H1 (cell line): ENCODE measurements around the gene EPHB6. TPM values are rescaled to one million over a fixed set of nuclear protein-coding genes. Genes with fewer than 3 reads are reported as not detected.

ENCODE experiments used
- CTCF ChIA-PET: fragments of 300-600 bp; sonication (Branson Sonifier 250); formaldehyde crosslinking; loops from one replicate; lab custom pipeline; 2021; ENCODE audit not compliant: partially characterized antibody; lab: Charles Lee
- POLR2A ChIA-PET: fragments of 300-600 bp; sonication (Branson Sonifier 250); formaldehyde crosslinking; loops from one replicate; lab custom pipeline; 2021; ENCODE audit warnings: inconsistent platforms; ENCODE audit not compliant: partially characterized antibody; lab: Charles Lee
- DNase-seq, 2 experiments: peaks; one replicate each; pipeline versions ENCODE4 v3.0.0 to v3.0.0-alpha.2; 2010 to 2022; ENCODE audit warnings: low spot score in 2 of 2, low read depth in 1 of 2, mixed read lengths in 1 of 2
- FAIRE-seq: peaks from 2 replicates; lab custom pipeline; 2011; peaks lifted over from hg19 to GRCh38; lab: Jason Lieb, UNC
- H2AFZ ChIP-seq: 2 replicates; pipeline ENCODE4 v1.8.1; 2012; ENCODE audit warnings: low read length, inconsistent platforms
- H2AK5ac ChIP-seq: 2 replicates; pipeline ENCODE4 v1.6.1; 2013; ENCODE audit warnings: low read depth, low read length
- H2BK120ac ChIP-seq: replicated peaks from 2 replicates; pipeline ENCODE3; 2013; ENCODE audit warnings: low read depth, low read length, inconsistent platforms
- H2BK12ac ChIP-seq: 2 replicates; pipeline ENCODE4 v1.6.1; 2013; ENCODE audit warnings: low read depth, low read length
- H2BK15ac ChIP-seq: 2 replicates; pipeline ENCODE4 v1.6.1; 2013; ENCODE audit warnings: low read length
- H2BK20ac ChIP-seq: 2 replicates; pipeline ENCODE4 v1.6.1; 2013; ENCODE audit warnings: low read length
- H2BK5ac ChIP-seq: 2 replicates; pipeline ENCODE4 v1.6.1; 2013; ENCODE audit warnings: low read depth, low read length
- H3K14ac ChIP-seq: 2 replicates; pipeline ENCODE4 v1.6.1; 2013; ENCODE audit warnings: inconsistent platforms; ENCODE audit not compliant: insufficient read length
- H3K18ac ChIP-seq: 2 replicates; pipeline ENCODE4 v1.6.1; 2013; ENCODE audit warnings: low read length; ENCODE audit errors: extremely low read depth
- H3K23ac ChIP-seq: 2 replicates; pipeline ENCODE4 v1.6.1; 2013; ENCODE audit warnings: inconsistent platforms; ENCODE audit not compliant: insufficient read length
- H3K23me2 ChIP-seq: 2 replicates; pipeline ENCODE4 v1.6.1; 2013; ENCODE audit warnings: low read depth, low read length
- H3K27ac ChIP-seq: 2 replicates; pipeline ENCODE4 v1.6.1; 2011; ENCODE audit warnings: low read depth, low read length, inconsistent platforms
- H3K27me3 ChIP-seq, 4 experiments: replicated peaks in 1 of 4; 1 replicate in 1 of 4; 2 replicates in 3 of 4; pipeline versions ENCODE4 v1.6.1 to v1.8.1; 2011 to 2013; ENCODE audit warnings: low read length in 3 of 4, mild to moderate bottlenecking in 3 of 4, inconsistent platforms in 2 of 4, mixed read lengths in 2 of 4, moderate library complexity in 1 of 4; ENCODE audit not compliant: control insufficient read depth in 3 of 4, insufficient read depth in 3 of 4; ENCODE audit errors: extremely low read depth in 1 of 4
- H3K36me3 ChIP-seq, 4 experiments: 2 replicates each; pipeline versions ENCODE4 v1.6.1 to v1.8.1; 2011 to 2013; ENCODE audit warnings: mild to moderate bottlenecking in 4 of 4, low read length in 3 of 4, moderate library complexity in 2 of 4, control low read depth in 1 of 4, inconsistent platforms in 1 of 4; ENCODE audit not compliant: insufficient read depth in 4 of 4, control insufficient read depth in 2 of 4
- H3K4ac ChIP-seq: replicated peaks from 2 replicates; pipeline ENCODE3; 2013; ENCODE audit warnings: low read length, low read depth, mixed read lengths, inconsistent platforms; ENCODE audit not compliant: insufficient read length
- H3K4me1 ChIP-seq, 4 experiments: replicated peaks in 1 of 4; 1 replicate in 1 of 4; 2 replicates in 3 of 4; pipeline versions ENCODE4 v1.6.1 to v1.8.1; 2011 to 2013; ENCODE audit warnings: low read length in 3 of 4, inconsistent platforms in 2 of 4, mixed read lengths in 1 of 4; ENCODE audit not compliant: insufficient read depth in 4 of 4, control insufficient read depth in 3 of 4
- H3K4me2 ChIP-seq, 2 experiments: 2 replicates each; pipeline versions ENCODE4 v1.6.1 to v1.8.1; 2011 to 2013; ENCODE audit warnings: low read depth in 2 of 2, low read length in 2 of 2, control low read depth in 1 of 2, inconsistent platforms in 1 of 2, mild to moderate bottlenecking in 1 of 2; ENCODE audit not compliant: insufficient read depth in 1 of 2
- H3K4me3 ChIP-seq, 4 experiments: fragments of 200-600, 300-600 bp in 1 of 4; sonication (generic), shearing (Covaris generic), sonication (Bioruptor Twin) in 1 of 4; 2 replicates each; pipeline versions ENCODE4 v1.5.1 to v1.8.1; 2011 to 2016; ENCODE audit warnings: low read length in 4 of 4, low read depth in 3 of 4, control low read depth in 2 of 4, inconsistent platforms in 2 of 4, mild to moderate bottlenecking in 2 of 4, mixed read lengths in 1 of 4, moderate library complexity in 1 of 4; ENCODE audit not compliant: insufficient read depth in 2 of 4; ENCODE audit errors: extremely low read depth in 1 of 4
- H3K56ac ChIP-seq: replicated peaks from 2 replicates; pipeline ENCODE3; 2013; ENCODE audit warnings: low read depth, mild to moderate bottlenecking, mixed read lengths, low read length, inconsistent platforms; ENCODE audit not compliant: insufficient read length
- H3K79me1 ChIP-seq: 2 replicates; pipeline ENCODE4 v1.6.1; 2013; ENCODE audit warnings: low read depth, low read length, control low read depth
- H3K79me2 ChIP-seq, 2 experiments: 2 replicates each; pipeline versions ENCODE4 v1.6.1 to v1.8.1; 2012 to 2013; ENCODE audit warnings: low read length in 2 of 2, mild to moderate bottlenecking in 2 of 2, inconsistent platforms in 1 of 2; ENCODE audit not compliant: insufficient read depth in 2 of 2, control insufficient read depth in 1 of 2
- H3K9ac ChIP-seq, 4 experiments: replicated peaks in 1 of 4; 1 replicate in 1 of 4; 2 replicates in 3 of 4; pipeline versions ENCODE4 v1.6.1 to v1.8.1; 2011 to 2013; ENCODE audit warnings: low read depth in 3 of 4, low read length in 3 of 4, control low read depth in 2 of 4, mild to moderate bottlenecking in 2 of 4, moderate library complexity in 2 of 4, inconsistent platforms in 1 of 4; ENCODE audit errors: extremely low read depth in 1 of 4
- H3K9me3 ChIP-seq, 2 experiments: 2 replicates each; pipeline versions ENCODE4 v1.6.1 to v1.8.1; 2012 to 2013; ENCODE audit warnings: mild to moderate bottlenecking in 2 of 2, moderate library complexity in 2 of 2, control low read depth in 1 of 2, inconsistent platforms in 1 of 2, low read depth in 1 of 2, low read length in 1 of 2, mixed read lengths in 1 of 2; ENCODE audit not compliant: insufficient read depth in 2 of 2
- H4K20me1 ChIP-seq, 2 experiments: replicated peaks in 1 of 2; 2 replicates each; pipeline versions ENCODE3 to v1.8.1; 2011 to 2013; ENCODE audit warnings: inconsistent platforms in 2 of 2, low read length in 2 of 2, mild to moderate bottlenecking in 1 of 2; ENCODE audit not compliant: insufficient read depth in 2 of 2, control insufficient read depth in 1 of 2
- H4K5ac ChIP-seq: 2 replicates; pipeline ENCODE4 v1.6.1; 2013; ENCODE audit warnings: low read length, low read depth, mixed read lengths, inconsistent platforms; ENCODE audit not compliant: insufficient read length
- H4K8ac ChIP-seq: 2 replicates; pipeline ENCODE4 v1.8.0; 2013; ENCODE audit warnings: mild to moderate bottlenecking, moderate library complexity, low read length, inconsistent platforms; ENCODE audit not compliant: insufficient read depth; ENCODE audit errors: extremely low read depth
- H4K91ac ChIP-seq: replicated peaks from 2 replicates; pipeline ENCODE3; 2013; ENCODE audit warnings: low read length, mixed read lengths, inconsistent platforms; ENCODE audit not compliant: insufficient read length
- CHD1 ChIP-seq: IDR thresholded peaks from 2 replicates; pipeline ENCODE4 v1.6.1; 2012; ENCODE audit warnings: low read depth, low read length, improper control_type of control experiment
- CHD2 ChIP-seq: IDR thresholded peaks from 2 replicates; pipeline ENCODE4 v1.6.1; 2012; ENCODE audit warnings: low read length, improper control_type of control experiment
- EP300 ChIP-seq, 2 experiments: IDR thresholded peaks; 1 replicate in 1 of 2; 2 replicates in 1 of 2; pipeline ENCODE4 v1.6.1; 2011 to 2012; ENCODE audit warnings: low read depth in 2 of 2, low read length in 2 of 2, mild to moderate bottlenecking in 2 of 2, borderline replicate concordance in 1 of 2, inconsistent platforms in 1 of 2, moderate library complexity in 1 of 2
- HDAC6 ChIP-seq: IDR thresholded peaks from one replicate; pipeline ENCODE4 v1.7.1; 2012; ENCODE audit warnings: low read depth, mild to moderate bottlenecking, inconsistent platforms, low read length, moderate library complexity
- KDM4A ChIP-seq: IDR thresholded peaks from one replicate; pipeline ENCODE4 v1.7.1; 2012; ENCODE audit warnings: low read depth, mild to moderate bottlenecking, moderate library complexity, low read length, inconsistent platforms; ENCODE audit not compliant: severe bottlenecking
- POLR2AphosphoS5 ChIP-seq: IDR thresholded peaks from 2 replicates; pipeline ENCODE4 v1.6.1; 2011; ENCODE audit warnings: low read depth, low read length
- RAD21 ChIP-seq, 2 experiments: IDR thresholded peaks in 1 of 2; conservative IDR thresholded peaks in 1 of 2; 2 replicates each; pipeline ENCODE4 v1.6.1; 2011; ENCODE audit warnings: low read depth in 2 of 2, low read length in 2 of 2, improper control_type of control experiment in 1 of 2, inconsistent platforms in 1 of 2, mild to moderate bottlenecking in 1 of 2, moderate library complexity in 1 of 2
- YY1 ChIP-seq: IDR thresholded peaks from 2 replicates; pipeline ENCODE4 v1.6.1; 2011; ENCODE audit warnings: low read depth, mild to moderate bottlenecking, low read length
- ZNF274 ChIP-seq: IDR thresholded peaks from 2 replicates; pipeline ENCODE4 v1.7.0; 2012; ENCODE audit warnings: low read length, borderline replicate concordance; ENCODE audit errors: extremely low read depth
- WGBS, 2 experiments: shearing (Covaris generic) in 1 of 2; methylation state at CpG; one replicate each; pipeline versions ENCODE4 v1.1.6 to v1.1.7; 2013 to 2015; ENCODE audit warnings: low lambda C conversion rate in 2 of 2, mixed read lengths in 2 of 2, inconsistent platforms in 1 of 2, low coverage in 1 of 2, missing lambda C conversion rate in 1 of 2; ENCODE audit not compliant: insufficient replicate concordance in 2 of 2, insufficient coverage in 1 of 2, insufficient read length in 1 of 2; ENCODE audit errors: extremely low coverage in 1 of 2, missing lambda C conversion rate in 1 of 2; 5-methylcytosine and 5-hydroxymethylcytosine counted together
- polyA plus RNA-seq, 7 experiments: library from polyadenylated mRNA; depleted of rRNA in 3 of 7; stranded (reverse) in 5 of 7; unstranded in 2 of 7; fragments of >200 nt in 5 of 7; fragments of 200-250 nt in 2 of 7; gene quantifications; 1 replicate in 5 of 7; 2 replicates in 1 of 7; 4 replicates in 1 of 7; pipeline versions ENCODE4 v1.2.1 to v1.2.3, GENCODE V29; 2011 to 2013; ENCODE audit warnings: missing spikeins in 2 of 7, mixed read lengths in 2 of 7
- total RNA-seq: library from RNA; stranded (reverse); fragmentation: NEBNext Ultra II Directional; extraction: Animal tissue kit (Norgen Biotek cat#: 25700); gene quantifications from 2 replicates; pipeline ENCODE4 v1.2.1, GENCODE V29; 2021

The EPHB6 gene
- total and polyA plus RNA-seq, 2 of the 8 experiments (the other 6 are each of a cell fraction or from before 2014, with no cell fraction given): 19.7 TPM

DNA sequence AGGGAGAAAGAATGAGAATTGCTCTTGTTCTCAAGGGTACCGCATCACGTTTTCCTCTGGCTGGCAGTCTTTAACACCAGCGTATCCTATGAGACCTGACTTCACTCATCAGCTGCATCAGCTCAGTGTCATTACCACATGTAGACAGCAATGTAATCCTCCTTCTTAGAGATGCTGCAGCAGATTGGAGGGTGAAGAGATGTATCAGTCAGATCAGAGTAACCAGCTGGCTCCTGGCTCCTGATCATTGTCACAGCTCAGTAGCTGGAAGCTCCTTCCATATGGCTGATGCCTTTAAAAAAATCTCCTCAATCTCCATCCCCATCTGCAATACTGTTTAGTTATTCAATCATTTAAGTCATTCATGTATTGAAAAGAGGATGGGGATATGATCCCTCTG is 39.7 kb upstream of the EPHB6 start:
- Histone ChIP-seq H3K4me2 (no peak overlapping the region), H3K79me2 (no peaks in the 10 kb centered on the region), H3K27me3 (no peaks in the 10 kb centered on the region), H3K18ac (no peak overlapping the region), H4K20me1 (no peaks in the 10 kb centered on the region), H3K27ac (no peak overlapping the region), H3K56ac (no peak overlapping the region), H2BK20ac (no peak overlapping the region), H3K4me1 (peaks cover 10 to 22% (median 17%) of the 10 kb centered on the region in 4 experiments), H3K14ac (no peak overlapping the region), H4K5ac (no peak overlapping the region), H2BK12ac (peak overlapping the region; percentile 55; the same call in 1 of the 2 replicates), H3K4me3 (no peak overlapping the region), H4K8ac (no peak overlapping the region), H3K36me3 (no peaks in the 10 kb centered on the region; a peak in 1 of 8 replicates), H2BK15ac (no peak overlapping the region), H3K23ac (no peak overlapping the region), H3K79me1 (no peaks in the 10 kb centered on the region), H2AK5ac (no peak overlapping the region), H3K9me3 (no peaks in the 10 kb centered on the region), H2BK5ac (no peak overlapping the region), H2AFZ (no peak overlapping the region), H3K23me2 (no peaks in the 10 kb centered on the region), H3K9ac (no peak overlapping the region), H2BK120ac (no peak overlapping the region), H3K4ac (no peak overlapping the region), H4K91ac (no peak overlapping the region)
- ChIA-PET POLR2A (interaction anchor here (0.7 kb wide), 1 partner anchor 26 kb away, joined by 3 read pairs; no protein-coding TSS in a partner anchor), CTCF (interaction anchor here (1.0 to 18.9 kb wide), 11 partner anchors 11 to 492 kb away, joined by 3 to 430 read pairs (median 4); no protein-coding TSS in a partner anchor)
- 86% methylated on average over 3 of the region's 3 CpGs; no CpG with 5 or more reads in 1 of the 2 experiments for WGBS, 2 experiments
- DNase-seq (no peak), FAIRE-seq (no peak)
- TF ChIP-seq EP300 (IDR thresholded peaks at IDR 0.05; ENCODE audit: borderline replicate concordance in 1 of 2, low read depth in 2 of 2, low read length in 2 of 2) (no peak), YY1 (no peak), ZNF274 (no peak), CHD2 (no peak), CHD1 (no peak), RAD21 (IDR thresholded peaks at IDR 0.05 in 1 of 2, conservative IDR thresholded peaks at IDR 0.05 in 1 of 2; ENCODE audit: low read depth in 2 of 2, low read length in 2 of 2) (no peak), HDAC6 (no peak), KDM4A (no peak), POLR2AphosphoS5 (no peak)
